Trophoblast cell (in vitro differentiated cells and primary cell): ENCODE results near the gene ACOT11.
A peak's percentile ranks its signal among the peaks of the same experiment; 100 is the strongest.

ENCODE experiments used
- DNase-seq, 2 donors: peaks; one replicate each; pipeline ENCODE4 v3.0.0-alpha.2; 2016
- H2AFZ ChIP-seq: 2 replicates; pipeline ENCODE4 v1.6.1; 2013; ENCODE audit warnings: low read length, moderate library complexity, mild to moderate bottlenecking; ENCODE audit not compliant: insufficient read depth, poor library complexity
- H2AK5ac ChIP-seq: 2 replicates; pipeline ENCODE4 v1.6.1; 2013; ENCODE audit warnings: mild to moderate bottlenecking, low read length
- H2BK120ac ChIP-seq: 2 replicates; pipeline ENCODE4 v1.6.1; 2013; ENCODE audit warnings: low read length, mild to moderate bottlenecking, moderate library complexity; ENCODE audit not compliant: insufficient read depth, poor library complexity
- H2BK12ac ChIP-seq: 2 replicates; pipeline ENCODE4 v1.6.1; 2013; ENCODE audit warnings: mild to moderate bottlenecking, low read length, moderate library complexity
- H2BK5ac ChIP-seq: 2 replicates; pipeline ENCODE4 v1.6.1; 2013; ENCODE audit warnings: low read length, low read depth, moderate library complexity, mild to moderate bottlenecking; ENCODE audit not compliant: poor library complexity
- H3K14ac ChIP-seq: 2 replicates; pipeline ENCODE4 v1.6.1; 2013; ENCODE audit warnings: mild to moderate bottlenecking, low read length
- H3K18ac ChIP-seq: 2 replicates; pipeline ENCODE4 v1.6.1; 2013; ENCODE audit warnings: mild to moderate bottlenecking, low read length
- H3K23ac ChIP-seq: 2 replicates; pipeline ENCODE4 v1.6.1; 2013; ENCODE audit warnings: low read length
- H3K27ac ChIP-seq: 2 replicates; pipeline ENCODE4 v1.5.1; 2013; ENCODE audit warnings: low read depth, mild to moderate bottlenecking, inconsistent platforms, low read length, moderate library complexity
- H3K27me3 ChIP-seq: 2 replicates; pipeline ENCODE4 v1.6.1; 2013; ENCODE audit warnings: inconsistent platforms, mild to moderate bottlenecking, low read length, moderate library complexity; ENCODE audit not compliant: insufficient read depth
- H3K36me3 ChIP-seq, 2 experiments: 1 replicate in 1 of 2; 2 replicates in 1 of 2; pipeline ENCODE4 v1.6.1; 2013; ENCODE audit warnings: low read length in 2 of 2, mild to moderate bottlenecking in 2 of 2, moderate library complexity in 1 of 2; ENCODE audit not compliant: insufficient read depth in 2 of 2, control insufficient read depth in 1 of 2
- H3K4ac ChIP-seq: 2 replicates; pipeline ENCODE4 v1.6.1; 2013; ENCODE audit warnings: low read depth, mild to moderate bottlenecking, low read length, moderate library complexity
- H3K4me1 ChIP-seq, 2 experiments: 1 replicate in 1 of 2; 2 replicates in 1 of 2; pipeline ENCODE4 v1.6.1; 2013; ENCODE audit warnings: low read length in 2 of 2, mild to moderate bottlenecking in 2 of 2, moderate library complexity in 1 of 2; ENCODE audit not compliant: insufficient read depth in 2 of 2, control insufficient read depth in 1 of 2
- H3K4me2 ChIP-seq: 2 replicates; pipeline ENCODE4 v1.6.1; 2013; ENCODE audit warnings: inconsistent platforms, mild to moderate bottlenecking, low read length, moderate library complexity
- H3K4me3 ChIP-seq: 2 replicates; pipeline ENCODE4 v1.5.1; 2013; ENCODE audit warnings: mild to moderate bottlenecking, low read depth, low read length, inconsistent platforms
- H3K79me1 ChIP-seq: one replicate; pipeline ENCODE4 v1.6.1; 2013; ENCODE audit warnings: low read length
- H3K79me2 ChIP-seq: 2 replicates; pipeline ENCODE4 v1.6.1; 2013; ENCODE audit warnings: low read length, mild to moderate bottlenecking; ENCODE audit not compliant: control insufficient read depth, insufficient read depth, poor library complexity
- H3K9ac ChIP-seq: 2 replicates; pipeline ENCODE4 v1.6.1; 2013; ENCODE audit warnings: mild to moderate bottlenecking, low read length
- H3K9me3 ChIP-seq: 2 replicates; pipeline ENCODE4 v1.6.1; 2013; ENCODE audit warnings: low read depth, mild to moderate bottlenecking, control low read depth, inconsistent platforms, low read length; ENCODE audit not compliant: insufficient read depth
- H4K12ac ChIP-seq: 2 replicates; pipeline ENCODE4 v1.6.1; 2013; ENCODE audit warnings: low read depth, mild to moderate bottlenecking, low read length, moderate library complexity
- H4K8ac ChIP-seq: 2 replicates; pipeline ENCODE4 v1.6.1; 2013; ENCODE audit warnings: low read depth, mild to moderate bottlenecking, low read length, moderate library complexity
- H4K91ac ChIP-seq: one replicate; pipeline ENCODE4 v1.6.1; 2013; ENCODE audit warnings: low read depth, mild to moderate bottlenecking, low read length, moderate library complexity
- WGBS: extraction: QIAGEN DNeasy Blood & Tissue Kit; methylation state at CpG from one replicate; pipeline ENCODE4 v1.1.7; 2013; ENCODE audit warnings: missing lambda C conversion rate; ENCODE audit not compliant: insufficient read length, insufficient coverage; ENCODE audit errors: extremely low coverage; 5-methylcytosine and 5-hydroxymethylcytosine counted together

ACOT11 gene

GRCh38 chr1:54609301-54609921 lies 61.4 kb downstream of the ACOT11 start:
- no peak overlapping the region for H3K4me3 ChIP-seq
- no peak overlapping the region for H2BK5ac ChIP-seq
- peaks cover 2% of the 10 kb centered on the region for H3K9me3 ChIP-seq
- H4K91ac ChIP-seq: peak overlapping the region; percentile 3
- no peaks in the 10 kb centered on the region for H3K27me3 ChIP-seq
- H2AK5ac ChIP-seq: peak overlapping the region; percentile 24
- H3K27ac ChIP-seq: no peak overlapping the region
- no peak overlapping the region for H3K9ac ChIP-seq
- peaks cover 2% of the 10 kb centered on the region for H3K79me1 ChIP-seq
- H2BK12ac ChIP-seq: no peak overlapping the region
- H3K4me2 ChIP-seq: no peak overlapping the region
- peaks cover 2% of the 10 kb centered on the region for H3K79me2 ChIP-seq
- no CpG with 5 or more reads among the region's 16 CpGs for WGBS
- no peak overlapping the region for H3K23ac ChIP-seq
- H4K8ac ChIP-seq: no peak overlapping the region
- peak overlapping the region; percentile 19 for H3K14ac ChIP-seq
- H3K18ac ChIP-seq: no peak overlapping the region
- no peak overlapping the region for H2BK120ac ChIP-seq
- no peak overlapping the region for H4K12ac ChIP-seq
- H3K4me1 ChIP-seq: peaks cover 12 to 15% of the 10 kb centered on the region in 2 experiments
- no peak overlapping the region for H2AFZ ChIP-seq
- no peak for DNase-seq
- no peaks in the 10 kb centered on the region for H3K36me3 ChIP-seq
- H3K4ac ChIP-seq: no peak overlapping the region

DNA sequence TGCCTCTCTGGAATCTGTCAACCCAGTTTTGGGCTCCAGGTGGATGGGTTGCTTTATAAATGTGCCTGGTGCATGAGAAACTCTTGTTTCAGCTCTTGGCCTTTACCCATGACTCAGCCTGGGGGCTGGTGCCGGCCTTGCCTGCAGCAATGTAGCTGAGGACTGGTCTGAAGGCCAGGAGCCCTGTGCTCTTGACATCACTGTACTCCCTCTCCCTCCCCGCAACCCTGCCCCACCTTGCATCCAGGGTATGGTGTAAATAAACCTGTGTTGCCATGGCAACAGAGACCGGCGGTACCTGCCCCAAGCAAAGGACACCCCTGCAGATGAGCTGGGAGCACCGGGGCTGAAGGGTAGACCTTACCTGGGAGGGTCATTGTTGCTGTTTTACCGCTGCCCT lies 62.0 kb downstream of the ACOT11 start:
- H3K18ac ChIP-seq: no peak overlapping the region
- H3K14ac ChIP-seq: no peak overlapping the region
- no peak overlapping the region for H2AFZ ChIP-seq
- H4K12ac ChIP-seq: no peak overlapping the region
- peak; percentile 75 to 86 for DNase-seq
- no peak overlapping the region for H3K9ac ChIP-seq
- no CpG with 5 or more reads among the region's 6 CpGs for WGBS
- no peak overlapping the region for H3K4ac ChIP-seq
- no peak overlapping the region for H2BK120ac ChIP-seq
- no peak overlapping the region for H4K91ac ChIP-seq
- H2BK12ac ChIP-seq: no peak overlapping the region
- H2AK5ac ChIP-seq: no peak overlapping the region
- H3K23ac ChIP-seq: no peak overlapping the region
- no peak overlapping the region for H4K8ac ChIP-seq
- H3K27ac ChIP-seq: no peak overlapping the region
- H3K27me3 ChIP-seq: no peaks in the 10 kb centered on the region
- no peaks in the 10 kb centered on the region for H3K36me3 ChIP-seq
- no peak overlapping the region for H3K4me2 ChIP-seq
- H3K9me3 ChIP-seq: peaks cover under 1% of the 10 kb centered on the region
- peaks cover 2% of the 10 kb centered on the region for H3K79me1 ChIP-seq
- H3K79me2 ChIP-seq: peaks cover 2% of the 10 kb centered on the region
- H3K4me3 ChIP-seq: no peak overlapping the region
- peaks cover 12 to 15% of the 10 kb centered on the region in 2 experiments for H3K4me1 ChIP-seq
- no peak overlapping the region for H2BK5ac ChIP-seq

GRCh38 chr1:54610601-54611580 lies 62.9 kb downstream of the ACOT11 start:
- H4K8ac ChIP-seq: no peak overlapping the region
- no peaks in the 10 kb centered on the region for H3K36me3 ChIP-seq
- no peaks in the 10 kb centered on the region for H3K27me3 ChIP-seq
- H2BK12ac ChIP-seq: peak overlapping the region; percentile 59
- no peak overlapping the region for H3K9ac ChIP-seq
- H3K18ac ChIP-seq: no peak overlapping the region
- H3K27ac ChIP-seq: no peak overlapping the region
- H3K79me1 ChIP-seq: peaks cover 2% of the 10 kb centered on the region
- peak; percentile 29 to 51 for DNase-seq
- H3K4me1 ChIP-seq: peaks cover 12 to 15% of the 10 kb centered on the region in 2 experiments
- H3K4me3 ChIP-seq: no peak overlapping the region
- no peak overlapping the region for H3K23ac ChIP-seq
- no peak overlapping the region for H3K4me2 ChIP-seq
- H4K12ac ChIP-seq: no peak overlapping the region
- no peak overlapping the region for H2BK5ac ChIP-seq
- peak overlapping the region; percentile 10 for H2BK120ac ChIP-seq
- WGBS: no CpG with 5 or more reads among the region's 18 CpGs
- no peak overlapping the region for H3K4ac ChIP-seq
- H3K79me2 ChIP-seq: peaks cover 2% of the 10 kb centered on the region
- H2AK5ac ChIP-seq: peak overlapping the region; percentile 60
- H3K9me3 ChIP-seq: no peaks in the 10 kb centered on the region
- no peak overlapping the region for H2AFZ ChIP-seq
- H3K14ac ChIP-seq: peak overlapping the region; percentile 7
- peak overlapping the region; percentile 30 for H4K91ac ChIP-seq

DNA sequence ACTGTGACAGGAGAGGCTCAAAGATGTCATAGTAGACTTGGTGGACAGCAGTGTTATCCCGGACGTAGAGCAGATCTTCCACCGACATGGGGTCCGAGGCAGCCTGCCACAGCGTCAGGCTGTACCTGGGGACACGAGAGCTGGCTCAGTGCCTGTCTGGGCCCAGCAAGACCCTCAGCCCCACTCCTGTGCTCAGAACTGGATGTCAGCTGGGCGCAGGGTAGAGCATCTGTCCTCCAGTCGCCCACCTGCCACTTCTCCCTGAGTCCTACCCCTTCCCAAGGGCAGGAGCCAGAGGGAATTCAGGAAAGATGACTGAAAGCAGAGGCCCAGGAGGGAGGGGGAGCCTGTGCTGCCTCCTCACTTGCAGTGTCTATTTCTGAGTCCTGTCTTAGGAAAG lies 63.6 kb downstream of the ACOT11 start:
- no peak overlapping the region for H3K23ac ChIP-seq
- WGBS: no CpG with 5 or more reads among the region's 8 CpGs
- H3K4ac ChIP-seq: no peak overlapping the region
- H3K4me2 ChIP-seq: no peak overlapping the region
- H3K9me3 ChIP-seq: no peaks in the 10 kb centered on the region
- peaks cover 12 to 15% of the 10 kb centered on the region in 2 experiments for H3K4me1 ChIP-seq
- H3K27ac ChIP-seq: no peak overlapping the region
- peak overlapping the region; percentile 7 for H3K14ac ChIP-seq
- peaks cover 2% of the 10 kb centered on the region for H3K79me1 ChIP-seq
- no peak overlapping the region for H4K8ac ChIP-seq
- no peaks in the 10 kb centered on the region for H3K36me3 ChIP-seq
- peak overlapping the region; percentile 30 for H4K91ac ChIP-seq
- H2BK12ac ChIP-seq: peak overlapping the region; percentile 59
- no peak overlapping the region for H3K4me3 ChIP-seq
- no peak overlapping the region for H3K18ac ChIP-seq
- no peak overlapping the region for H2AFZ ChIP-seq
- H3K27me3 ChIP-seq: no peaks in the 10 kb centered on the region
- H2AK5ac ChIP-seq: peak overlapping the region; percentile 60
- H3K9ac ChIP-seq: no peak overlapping the region
- H3K79me2 ChIP-seq: peaks cover 2% of the 10 kb centered on the region
- H2BK120ac ChIP-seq: peak overlapping the region; percentile 10
- H4K12ac ChIP-seq: no peak overlapping the region
- H2BK5ac ChIP-seq: no peak overlapping the region
- DNase-seq: no peak
